HT-29 (cell line): ENCODE results near the gene KAT5. TPM values are rescaled to one million over a fixed set of nuclear protein-coding genes. Genes with fewer than 3 reads are reported as not detected.
"Not testable (repeated sequence)": the region's sequence is repeated elsewhere in the genome, so short reads cannot be mapped to it uniquely, and the experiment has no call there.

Experiments
- DNase-seq: peaks from one replicate; pipeline ENCODE4 v3.0.0-alpha.2; 2015; ENCODE audit warnings: low spot score
- small RNA-seq: library from RNA; depleted of rRNA; stranded (forward); fragments of <200 nt; gene quantifications from one replicate; pipeline ENCODE3, GENCODE V24; 2014
- total RNA-seq: library from RNA; depleted of rRNA; stranded (reverse); fragments of >200 nt; shearing (Covaris generic); gene quantifications from 2 replicates; pipeline ENCODE4 v1.2.3, GENCODE V29; 2014; rRNA removed

The KAT5 gene
- total RNA-seq, 1 experiment from 2014 or later = 112 TPM

- DNase-seq = peak; percentile 85
These were observed 32.1 kb downstream of the KAT5 start for GRCh38 chr11:65744026-65744698.

- DNase-seq = no peak
These were observed 32.6 kb downstream of the KAT5 start for GRCh38 chr11:65744699-65745042.

GRCh38 chr11:65745049-65745448 lies 33.0 kb downstream of the KAT5 start:
- DNase-seq = no peak

DNA sequence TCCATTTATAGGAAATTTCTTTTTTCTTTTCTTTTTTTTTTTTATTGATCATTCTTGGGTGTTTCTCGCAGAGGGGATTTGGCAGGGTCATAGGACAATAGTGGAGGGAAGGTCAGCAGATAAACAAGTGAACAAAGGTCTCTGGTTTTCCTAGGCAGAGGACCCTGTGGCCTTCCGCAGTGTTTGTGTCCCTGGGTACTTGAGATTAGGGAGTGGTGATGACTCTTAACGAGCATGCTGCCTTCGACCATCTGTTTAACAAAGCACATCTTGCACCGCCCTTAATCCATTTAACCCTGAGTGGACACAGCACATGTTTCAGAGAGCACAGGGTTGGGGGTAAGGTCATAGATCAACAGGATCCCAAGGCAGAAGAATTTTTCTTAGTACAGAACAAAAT lies 50.1 kb downstream of the KAT5 start:
- not testable (repeated sequence) for DNase-seq

DNA sequence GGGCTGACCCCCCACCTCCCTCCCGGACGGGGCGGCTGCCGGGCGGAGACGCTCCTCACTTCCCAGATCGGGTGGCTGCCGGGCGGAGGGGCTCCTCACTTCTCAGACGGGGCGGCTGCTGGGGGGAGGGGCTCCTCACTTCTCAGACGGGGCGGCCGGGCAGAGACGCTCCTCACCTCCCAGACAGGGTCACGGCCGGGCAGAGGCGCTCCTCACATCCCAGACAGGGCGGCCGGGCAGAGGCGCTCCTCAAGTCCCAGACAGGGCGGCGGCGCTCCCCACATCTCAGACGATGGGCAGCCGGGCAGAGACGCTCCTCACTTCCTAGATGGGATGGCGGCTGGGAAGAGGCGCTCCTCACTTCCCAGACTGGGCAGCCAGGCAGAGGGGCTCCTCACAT lies 50.8 kb downstream of the KAT5 start:
- DNase-seq = not testable (repeated sequence)

DNA sequence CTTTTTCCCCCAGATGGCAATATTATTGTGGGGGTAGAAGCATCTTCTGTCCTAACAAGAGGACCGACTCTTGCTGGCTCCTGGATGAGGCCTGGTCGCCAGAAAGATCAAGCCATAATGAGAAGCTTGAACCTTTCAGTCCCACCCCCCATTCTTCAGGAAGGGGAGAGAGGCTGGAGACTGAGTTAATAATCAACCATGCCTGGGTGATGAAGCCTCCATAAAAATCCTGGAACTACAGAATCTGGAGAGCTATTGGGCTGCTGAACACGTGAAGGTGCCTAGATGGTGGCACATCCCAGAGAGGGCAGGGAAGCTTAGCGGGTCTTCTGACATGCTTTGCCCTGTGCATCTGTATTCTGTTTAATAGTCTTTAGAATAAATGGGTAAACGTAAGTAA lies 52.4 kb downstream of the KAT5 start:
- no peak for DNase-seq

DNA sequence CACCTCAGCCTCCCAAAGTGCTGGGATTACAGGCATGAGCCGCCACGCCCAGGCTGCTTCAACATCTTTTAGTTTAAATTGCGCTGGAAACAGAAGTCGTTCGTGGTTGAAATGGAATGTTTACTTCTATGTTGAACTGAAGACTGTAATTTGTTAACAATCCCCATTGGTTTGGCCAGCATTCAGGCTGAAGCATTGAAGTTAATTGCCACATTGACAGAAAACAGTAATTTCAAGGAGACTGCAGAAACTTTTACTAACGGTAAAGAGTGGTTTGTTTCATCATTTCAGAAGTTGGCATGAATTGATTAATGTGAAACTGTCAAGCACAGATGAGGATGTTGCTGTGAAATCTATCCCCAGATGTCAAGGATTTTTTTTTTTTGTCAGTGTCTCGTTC lies 54.5 kb downstream of the KAT5 start:
- no peak for DNase-seq

GRCh38 chr11:65767406-65767805 lies 55.4 kb downstream of the KAT5 start:
- DNase-seq = no peak

DNA sequence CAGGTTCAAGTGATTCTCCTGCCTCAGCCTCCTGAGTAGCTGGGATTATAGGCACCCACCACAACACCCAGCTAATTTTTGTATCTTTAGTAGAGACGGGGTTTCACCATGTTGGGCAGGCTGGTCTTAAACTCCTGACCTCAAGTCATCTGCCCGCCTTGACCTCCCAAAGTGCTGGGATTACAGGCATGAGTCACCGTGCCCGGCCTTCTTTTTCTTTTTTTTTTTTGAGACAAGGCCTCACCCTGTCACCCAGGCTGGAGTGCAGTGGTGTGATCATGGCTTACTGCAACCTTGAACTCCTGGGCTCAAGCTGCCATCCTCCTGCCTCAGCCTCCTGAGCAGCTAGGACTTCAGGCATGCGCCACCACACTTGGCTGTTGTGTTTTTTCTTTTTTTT lies 55.8 kb downstream of the KAT5 start:
- DNase-seq = not testable (repeated sequence)

Small RNAs within 50 kb of the gene (small RNA-seq; reads per million reads assigned to genes)
- not detected for gene RN7SL309P

Other genes starting within 250 kb of the KAT5 start
- gene MALAT1, start 213.2 kb upstream of the KAT5 start, total RNA-seq = 1,827 and 2,040 TPM in 2 replicates
- gene SCYL1, start 187.2 kb upstream of the KAT5 start, total RNA-seq = 177 and 182 TPM in 2 replicates
- 146 and 164 TPM in 2 replicates for gene LTBP3, start 153.9 kb upstream of the KAT5 start, total RNA-seq
- 137 and 158 TPM in 2 replicates for gene ZNRD2, start 141.8 kb upstream of the KAT5 start, total RNA-seq
- 122 and 127 TPM in 2 replicates for gene FAM89B, start 139.7 kb upstream of the KAT5 start, total RNA-seq
- 125 and 149 TPM in 2 replicates for gene EHBP1L1, start 136.2 kb upstream of the KAT5 start, total RNA-seq
- gene KCNK7, start 116.5 kb upstream of the KAT5 start, total RNA-seq = 1.2 and 2.5 TPM in 2 replicates
- gene MAP3K11, start 98.0 kb upstream of the KAT5 start, total RNA-seq = 129 and 134 TPM in 2 replicates
- gene PCNX3, start 96.5 kb upstream of the KAT5 start, total RNA-seq = 87.6 and 102 TPM in 2 replicates
- 79.1 and 95.3 TPM in 2 replicates for gene SIPA1, start 74.2 kb upstream of the KAT5 start, total RNA-seq
- 87.3 and 112 TPM in 2 replicates for gene RELA, start 49.3 kb upstream of the KAT5 start, total RNA-seq
- 47.3 and 71.2 TPM in 2 replicates for gene RNASEH2C, start 8.5 kb downstream of the KAT5 start, total RNA-seq
- 18.2 and 20.2 TPM in 2 replicates for gene AP5B1, start 68.7 kb downstream of the KAT5 start, total RNA-seq
- 42.2 and 42.8 TPM in 2 replicates for gene OVOL1, start 74.8 kb downstream of the KAT5 start, total RNA-seq
- not detected in 2 replicates for gene SNX32, start 121.7 kb downstream of the KAT5 start, total RNA-seq
- gene CFL1, start 145.9 kb downstream of the KAT5 start, total RNA-seq = 2,410 and 2,611 TPM in 2 replicates
- gene MUS81, start 148.2 kb downstream of the KAT5 start, total RNA-seq = 118 and 143 TPM in 2 replicates
- 1.2 and 1.6 TPM in 2 replicates for gene EFEMP2, start 160.5 kb downstream of the KAT5 start, total RNA-seq
- not detected in 2 replicates for gene CTSW, start 167.6 kb downstream of the KAT5 start, total RNA-seq
- 302 and 303 TPM in 2 replicates for gene FIBP, start 176.2 kb downstream of the KAT5 start, total RNA-seq
- 148 and 155 TPM in 2 replicates for gene CCDC85B, start 178.4 kb downstream of the KAT5 start, total RNA-seq
- gene FOSL1, start 188.1 kb downstream of the KAT5 start, total RNA-seq = 123 and 140 TPM in 2 replicates
- gene C11orf68, start 206.8 kb downstream of the KAT5 start, total RNA-seq = 21.7 and 24.5 TPM in 2 replicates
- gene DRAP1, start 207.2 kb downstream of the KAT5 start, total RNA-seq = 208 and 228 TPM in 2 replicates
- gene TSGA10IP, start 233.2 kb downstream of the KAT5 start, total RNA-seq = not detected in 2 replicates
- gene SART1, start 249.5 kb downstream of the KAT5 start, total RNA-seq = 86.1 and 106 TPM in 2 replicates